NCI-H2196 (cell line): ENCODE data around the gene TIMM23B.
"Not testable (repeated sequence)": the region's sequence is repeated elsewhere in the genome, so short reads cannot be mapped to it uniquely, and the experiment has no call there.

Experiments used
- DNase-seq: peaks from one replicate; lab custom pipeline; 2025; ENCODE audit not compliant: unreplicated experiment; lab: John Stamatoyannopoulos, UW

TIMM23B gene

DNA sequence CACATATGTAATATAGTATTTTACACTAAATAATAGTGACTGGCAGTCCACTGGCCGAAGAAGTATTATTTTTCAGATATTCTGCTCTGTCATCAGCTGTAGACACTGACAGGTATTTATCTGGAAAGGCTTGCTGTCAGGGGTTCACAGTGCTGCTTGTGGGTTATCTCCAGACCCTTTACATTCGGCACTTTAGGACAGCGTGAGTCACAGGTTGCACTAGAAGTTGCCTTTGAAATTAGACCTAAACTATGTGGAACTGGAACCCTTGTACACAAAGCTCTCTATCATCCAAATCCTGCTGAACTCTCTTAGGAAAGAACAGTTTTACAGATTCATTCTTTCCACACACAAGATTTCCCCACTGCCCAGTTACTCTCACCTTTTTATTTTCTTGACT is 30.2 kb downstream of the TIMM23B start:
- DNase-seq: not testable (repeated sequence)

DNA sequence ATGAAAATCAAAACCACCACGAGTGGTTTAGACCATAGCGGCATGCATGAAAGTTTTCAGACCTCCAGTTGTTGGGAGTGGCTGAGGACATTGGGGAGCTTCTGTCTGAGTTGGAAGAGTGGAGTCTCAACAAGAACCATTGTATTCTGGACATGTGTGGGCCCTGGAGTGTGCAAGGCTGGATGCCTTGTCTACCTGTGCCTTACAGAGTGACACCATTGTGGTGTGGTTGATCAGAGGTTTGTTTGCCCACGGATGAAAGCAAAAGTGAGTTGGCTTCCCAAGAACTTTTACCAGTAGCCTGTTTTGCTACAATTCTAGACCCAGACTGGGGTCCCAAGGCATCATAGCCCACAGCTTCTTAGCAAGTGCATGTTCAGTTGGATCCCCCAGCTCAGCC is 35.9 kb downstream of the TIMM23B start:
- DNase-seq: not testable (repeated sequence)

DNA sequence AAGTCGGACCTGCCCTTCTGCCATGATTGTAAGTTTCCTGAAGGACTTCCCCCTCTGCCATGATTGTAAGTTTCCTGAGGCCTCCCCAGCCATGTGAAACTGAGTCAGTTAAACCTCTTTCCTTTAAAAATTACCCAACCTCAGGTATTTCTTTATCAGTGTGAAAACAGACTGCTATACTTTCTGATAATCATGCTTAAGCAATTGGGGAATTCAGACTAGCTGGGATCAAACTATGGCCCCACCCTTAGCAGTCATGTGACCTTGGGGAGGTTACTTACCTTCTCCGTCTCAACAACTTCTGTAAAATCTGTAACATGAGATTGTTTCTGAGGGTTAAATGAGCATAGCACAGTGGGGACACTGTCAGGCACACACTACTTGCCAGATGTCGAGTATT is 45.4 kb downstream of the TIMM23B start:
- not testable (repeated sequence) for DNase-seq

DNA sequence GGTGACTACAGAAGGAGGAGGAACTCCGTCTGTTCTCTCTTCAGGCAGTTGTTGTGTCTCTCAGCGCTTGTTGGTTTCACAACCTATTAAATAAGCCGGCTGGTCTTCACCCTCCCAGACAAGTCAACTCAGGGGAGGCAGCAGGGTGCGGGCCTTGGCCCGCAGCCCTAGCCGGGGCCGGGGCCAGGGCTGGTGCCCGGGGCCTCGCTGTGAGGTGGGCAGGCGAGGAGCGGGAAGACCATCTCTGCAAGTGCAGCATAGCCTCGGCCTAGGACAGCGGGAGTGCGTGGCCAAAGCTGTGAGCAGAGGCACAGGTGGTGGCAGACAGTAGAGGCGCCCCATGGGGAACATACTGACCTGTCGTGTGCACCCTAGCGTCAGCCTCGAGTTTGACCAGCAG is 46.5 kb downstream of the TIMM23B start, which contains the start of gene AGAP6:
Gene AGAP6 (plus strand): TSS at position 31 of the 400 bp plus-strand sequence. CDS start 310 bp downstream, at position 341.
- DNase-seq: not testable (repeated sequence)

DNA sequence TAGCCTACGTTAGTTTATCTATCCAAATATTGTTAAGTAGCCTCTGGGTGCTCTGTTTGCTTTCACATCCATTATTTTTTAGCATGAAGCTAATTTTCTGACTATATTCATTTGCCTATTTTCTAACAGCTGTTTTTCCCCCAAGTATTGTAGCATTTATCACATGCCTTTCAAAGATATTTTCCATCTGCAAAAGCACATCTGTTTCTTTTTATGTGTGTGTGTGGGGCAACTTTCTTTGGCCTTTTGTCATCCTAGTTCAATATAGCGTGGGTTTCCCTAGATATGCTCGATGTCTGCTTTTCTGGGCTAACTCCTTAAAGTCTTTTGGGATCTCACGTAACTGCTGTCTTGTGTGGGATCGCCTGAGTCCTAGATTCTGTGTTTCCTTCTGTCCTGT is 53.5 kb downstream of the TIMM23B start:
- DNase-seq: not testable (repeated sequence)

DNA sequence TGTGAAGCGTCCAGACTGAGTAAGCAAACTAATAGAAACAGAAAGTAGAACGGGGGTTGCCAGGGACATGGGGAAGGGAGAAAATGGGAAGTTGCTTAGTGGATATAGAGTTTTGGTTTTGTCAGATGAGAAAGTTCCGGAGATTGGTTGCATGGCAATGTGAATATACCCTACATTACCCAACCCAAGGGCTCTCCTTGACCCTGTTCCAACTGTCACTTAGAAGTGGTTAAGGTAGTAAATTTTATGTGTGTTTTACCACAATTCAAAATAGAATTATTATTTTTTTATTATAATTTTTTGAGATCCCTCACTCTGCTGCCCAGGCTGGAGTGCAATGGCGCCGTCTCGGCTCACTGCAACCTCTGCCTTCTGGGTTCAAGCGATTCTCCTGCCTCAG is 72.2 kb downstream of the TIMM23B start:
- not testable (repeated sequence) for DNase-seq

DNA sequence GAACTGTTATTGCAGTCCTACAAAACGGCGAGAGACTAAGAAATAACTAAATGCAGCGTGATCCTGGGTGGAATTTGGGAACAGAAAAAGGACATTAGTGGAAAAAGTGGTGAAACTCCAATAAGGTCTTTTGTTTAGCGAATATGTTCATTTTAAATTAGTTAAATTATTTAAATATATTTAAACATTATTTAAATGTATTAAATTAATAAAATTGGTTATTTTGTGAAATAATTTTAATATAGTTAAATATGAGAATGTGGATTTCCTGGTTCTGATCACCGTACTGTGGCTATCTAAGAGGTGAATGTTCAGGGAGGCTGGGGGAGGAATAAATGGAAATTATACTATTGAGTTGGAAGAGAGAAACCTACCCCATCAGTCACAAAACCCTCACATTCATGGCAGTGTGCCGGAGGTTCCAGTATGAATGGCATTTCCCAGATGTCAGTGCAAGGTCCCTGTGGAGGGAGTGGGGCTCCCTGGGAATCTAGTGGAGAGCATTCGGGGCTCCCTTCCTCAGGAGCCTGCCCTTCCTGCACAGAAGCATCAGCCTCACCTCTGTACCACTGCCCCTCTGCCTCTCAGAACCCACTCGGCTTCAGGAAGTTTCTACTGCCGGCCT is 73.9 kb downstream of the TIMM23B start:
- DNase-seq: not testable (repeated sequence)

DNA sequence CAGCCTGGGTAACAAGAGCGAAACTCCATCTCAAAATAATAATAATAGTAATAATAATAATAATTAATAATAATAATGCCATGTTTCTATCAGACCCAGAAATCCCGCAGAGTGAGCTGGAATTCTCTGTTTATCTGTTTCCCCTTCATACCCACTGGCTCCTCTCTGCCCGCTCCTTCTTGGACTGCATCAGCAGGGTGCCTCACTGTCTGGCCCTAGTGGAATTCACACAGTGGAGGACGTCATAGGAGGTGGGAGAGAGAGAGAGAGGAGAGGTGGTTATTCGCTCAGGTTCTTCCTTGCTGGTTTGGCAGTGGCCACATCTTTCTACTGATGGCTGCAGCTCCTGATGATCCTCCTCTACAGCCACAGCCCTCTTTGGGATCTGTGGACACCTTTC is 75.1 kb downstream of the TIMM23B start:
- DNase-seq: not testable (repeated sequence)

DNA sequence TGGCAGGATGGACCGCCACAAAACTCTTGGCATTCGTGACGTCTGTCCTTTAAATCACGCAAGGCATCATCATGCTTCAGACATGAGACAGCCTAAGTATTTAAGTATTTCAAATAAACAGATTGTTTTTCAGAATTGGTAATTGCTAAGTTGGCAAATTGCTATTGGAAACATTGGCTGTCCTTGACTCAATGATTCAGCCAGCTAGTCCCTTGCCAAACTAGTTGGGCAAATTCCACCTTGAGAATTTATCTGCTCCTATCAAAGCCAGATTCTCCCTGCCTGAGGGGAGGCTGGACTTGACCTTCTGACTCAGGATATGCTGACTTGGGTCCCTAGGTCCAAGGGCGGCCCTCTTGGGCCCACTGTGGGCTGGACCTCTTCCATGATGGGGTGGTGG is 75.8 kb downstream of the TIMM23B start:
- DNase-seq: not testable (repeated sequence)

DNA sequence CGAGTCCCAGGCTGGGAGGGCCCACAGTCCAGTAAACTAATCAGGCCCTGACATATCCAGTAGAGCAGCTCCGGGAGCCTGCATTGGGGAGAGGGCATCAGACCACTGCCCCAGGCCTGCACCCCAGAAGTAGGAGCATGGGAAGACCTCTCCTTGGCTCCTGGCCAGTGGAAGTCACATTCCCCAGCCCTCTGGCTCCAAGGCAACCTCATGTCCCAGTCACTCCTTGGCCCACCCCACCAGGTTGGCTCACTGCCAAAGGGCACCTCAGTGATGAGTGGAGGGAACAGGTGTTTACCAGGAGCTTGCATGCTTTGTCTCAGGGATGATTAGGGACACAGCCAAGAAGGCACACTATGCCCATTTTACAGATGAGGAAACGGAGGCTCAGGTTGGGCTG is 77.4 kb downstream of the TIMM23B start:
- DNase-seq: not testable (repeated sequence)

DNA sequence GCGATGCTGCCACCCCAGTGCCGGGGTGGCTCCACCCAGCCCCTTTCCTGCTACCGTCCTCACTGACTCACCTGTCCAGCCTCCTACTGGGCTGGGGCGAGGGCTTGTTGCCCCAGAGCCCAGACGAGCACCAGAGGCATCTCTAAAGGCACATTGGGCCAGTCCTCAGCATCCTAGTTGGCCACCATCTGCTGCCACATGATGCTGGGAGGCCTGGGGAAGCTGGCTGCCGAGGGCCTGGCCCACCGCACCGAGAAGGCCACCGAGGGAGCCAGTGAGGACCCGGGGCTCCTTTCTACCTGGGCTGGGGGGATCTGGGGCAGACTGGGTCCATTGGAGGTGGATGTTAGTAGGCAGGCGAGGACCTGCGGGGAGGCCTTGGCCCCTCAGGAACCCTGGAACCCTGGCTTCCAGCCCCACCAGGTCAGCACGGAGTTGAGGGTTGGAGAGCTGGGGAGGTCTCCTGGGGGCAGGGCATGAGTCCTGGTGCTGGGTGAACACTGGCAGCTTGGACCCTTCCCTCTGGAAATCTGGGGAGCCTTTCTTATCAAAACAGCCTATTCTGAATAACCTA is 78.7 kb downstream of the TIMM23B start:
- DNase-seq: not testable (repeated sequence)

DNA sequence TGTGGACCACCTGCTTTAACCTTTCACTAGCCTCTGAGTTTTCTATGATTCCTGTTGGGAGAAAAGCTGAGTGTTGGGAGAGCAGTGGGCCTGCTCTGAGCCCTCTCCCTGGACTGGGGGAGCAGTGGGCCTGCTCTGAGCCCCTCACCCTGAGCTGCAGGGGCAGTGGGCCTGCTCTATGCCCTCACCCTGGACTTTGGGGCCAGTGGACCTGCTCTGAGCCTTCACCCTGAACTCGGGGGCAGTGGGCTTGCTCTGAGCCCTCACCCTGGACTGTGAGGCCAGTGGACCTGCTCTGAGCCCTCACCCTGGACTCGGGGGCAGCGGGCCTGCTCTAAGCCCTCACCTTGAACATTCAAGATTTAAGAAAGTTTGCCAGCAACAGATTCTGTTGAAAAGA is 79.8 kb downstream of the TIMM23B start:
- DNase-seq: no peak
